Spleen (tissue), 11 donors: ENCODE data around the gene SCML2. TPM values are rescaled to one million over a fixed set of nuclear protein-coding genes. Genes with fewer than 3 reads are reported as not detected.

Experiments used
- DNase-seq: peaks from one replicate; pipeline ENCODE4 v3.0.0-alpha.2; 2020
- H3K27ac ChIP-seq, 8 donors: fragments of 200-600 bp; sonication (generic) in 7 of 8; 1 replicate in 4 of 8; 2 replicates in 4 of 8; pipeline versions ENCODE4 v1.5.0 to v1.8.0; 2016 to 2021; ENCODE audit warnings: inconsistent platforms in 4 of 8, mild to moderate bottlenecking in 4 of 8, moderate library complexity in 1 of 8
- H3K27me3 ChIP-seq, 7 donors: fragments of 200-600 bp; sonication (generic) in 6 of 7; replicated peaks in 1 of 7; 1 replicate in 4 of 7; 2 replicates in 3 of 7; pipeline versions ENCODE4 v1.5.0 to v1.8.0; 2016 to 2021; ENCODE audit warnings: inconsistent platforms in 3 of 7, mild to moderate bottlenecking in 1 of 7
- H3K36me3 ChIP-seq, 6 donors: fragments of 200-600 bp; sonication (generic) in 5 of 6; 1 replicate in 4 of 6; 2 replicates in 2 of 6; pipeline versions ENCODE4 v1.5.0 to v1.8.0; 2016 to 2021; ENCODE audit warnings: inconsistent platforms in 2 of 6
- H3K4me1 ChIP-seq, 6 donors: fragments of 200-600 bp; sonication (generic) in 5 of 6; 1 replicate in 3 of 6; 2 replicates in 3 of 6; pipeline versions ENCODE4 v1.5.0 to v1.8.0; 2016 to 2021; ENCODE audit warnings: inconsistent platforms in 3 of 6
- H3K4me3 ChIP-seq, 8 donors: fragments of 200-600 bp; sonication (generic) in 7 of 8; 1 replicate in 4 of 8; 2 replicates in 4 of 8; pipeline versions ENCODE4 v1.5.0 to v1.8.0; 2016 to 2021; ENCODE audit warnings: inconsistent platforms in 4 of 8, mild to moderate bottlenecking in 4 of 8, moderate library complexity in 2 of 8
- H3K9me3 ChIP-seq, 8 donors: fragments of 200-600 bp; sonication (generic) in 7 of 8; 1 replicate in 4 of 8; 2 replicates in 4 of 8; pipeline versions ENCODE4 v1.5.0 to v1.8.0; 2016 to 2021; ENCODE audit warnings: inconsistent platforms in 4 of 8
- POLR2A ChIP-seq, 3 donors: fragments of 450-650 bp; IDR thresholded peaks; one replicate each; pipeline ENCODE4 v1.5.1; 2017; ENCODE audit warnings: antibody characterized with exemption in 3 of 3, mild to moderate bottlenecking in 1 of 3
- POLR2AphosphoS5 ChIP-seq, 3 donors: sonication (generic); formaldehyde crosslinking; IDR thresholded peaks; one replicate each; pipeline ENCODE4 v1.5.1; 2017; ENCODE audit warnings: antibody characterized with exemption in 3 of 3
- WGBS, 5 donors: extraction: QIAGEN DNeasy Blood & Tissue Kit in 3 of 5; methylation state at CpG; one replicate each; pipeline versions ENCODE4 v1.1.5 to v1.1.7; 2013 to 2018; 5-methylcytosine and 5-hydroxymethylcytosine counted together
- intact Hi-C: fragments of 100-400 bp; cut with DNase I; formaldehyde crosslinking; loops from one replicate; pipeline ENCODE4 v1.15.0; 2023; ENCODE audit warnings: low total_unique reads
- polyA plus RNA-seq, 3 donors: library from polyadenylated mRNA; stranded (reverse); fragments of 200-250 nt; gene quantifications; one replicate each; pipeline ENCODE4 v1.2.1, GENCODE V29; 2013
- total RNA-seq, 7 donors: library from RNA; depleted of rRNA in 3 of 7; stranded (reverse); fragments of >200 nt in 3 of 7; fragmentation: NEBNext Ultra II Directional in 4 of 7; extraction: Animal tissue kit (Norgen Biotek cat#: 25700) in 4 of 7; gene quantifications; one replicate each; pipeline versions ENCODE4 v1.1.0 to v1.2.1, GENCODE V29; 2016 to 2021
- TF ChIP-seq, protein P1 (sequence below), 11 experiments: fragments of 200-600 bp in 7 of 11; fragments of 450-650 bp in 4 of 11; sonication (generic) in 4 of 11; IDR thresholded peaks in 8 of 11; conservative IDR thresholded peaks in 3 of 11; 1 replicate in 7 of 11; 2 replicates in 4 of 11; pipeline versions ENCODE4 v1.4.0 to v1.8.0; 2016 to 2021; ENCODE audit warnings: antibody characterized with exemption in 11 of 11, inconsistent platforms in 4 of 11, mild to moderate bottlenecking in 1 of 11
- donor health status: healthy with polysubstance abuse.
- donor health status: DM: no; HTN: no; CAD: no; lungs with moderate emphysema.
- donor health status: DM: no; HTN: no; CAD: no.
- donor health status: Bipolar disorder and iron deficiency.
- donor health status: healthy.
- donor health status: DM: no; HTN: no; CAD: no.
- donor health status: DM: yes; HTN: yes; CAD: no.

SCML2 gene
- total and polyA plus RNA-seq, 10 donors = 1.1 to 3.7 (median 1.7) TPM

- Histone ChIP-seq H3K27ac (no peak overlapping the region), H3K9me3 (no peaks in the 10 kb centered on the region), H3K4me3 (no peak overlapping the region), H3K36me3 (no peaks in the 10 kb centered on the region), H3K4me1 (no peaks in the 10 kb centered on the region), H3K27me3 (no peaks in the 10 kb centered on the region)
- WGBS, 5 donors = 73 to 96% (median 86%) methylated on average over 8 to 14 of the region's 14 CpGs
- TF ChIP-seq POLR2A (IDR thresholded peaks at IDR 0.05) = no peak
- TF ChIP-seq, protein P1, sequence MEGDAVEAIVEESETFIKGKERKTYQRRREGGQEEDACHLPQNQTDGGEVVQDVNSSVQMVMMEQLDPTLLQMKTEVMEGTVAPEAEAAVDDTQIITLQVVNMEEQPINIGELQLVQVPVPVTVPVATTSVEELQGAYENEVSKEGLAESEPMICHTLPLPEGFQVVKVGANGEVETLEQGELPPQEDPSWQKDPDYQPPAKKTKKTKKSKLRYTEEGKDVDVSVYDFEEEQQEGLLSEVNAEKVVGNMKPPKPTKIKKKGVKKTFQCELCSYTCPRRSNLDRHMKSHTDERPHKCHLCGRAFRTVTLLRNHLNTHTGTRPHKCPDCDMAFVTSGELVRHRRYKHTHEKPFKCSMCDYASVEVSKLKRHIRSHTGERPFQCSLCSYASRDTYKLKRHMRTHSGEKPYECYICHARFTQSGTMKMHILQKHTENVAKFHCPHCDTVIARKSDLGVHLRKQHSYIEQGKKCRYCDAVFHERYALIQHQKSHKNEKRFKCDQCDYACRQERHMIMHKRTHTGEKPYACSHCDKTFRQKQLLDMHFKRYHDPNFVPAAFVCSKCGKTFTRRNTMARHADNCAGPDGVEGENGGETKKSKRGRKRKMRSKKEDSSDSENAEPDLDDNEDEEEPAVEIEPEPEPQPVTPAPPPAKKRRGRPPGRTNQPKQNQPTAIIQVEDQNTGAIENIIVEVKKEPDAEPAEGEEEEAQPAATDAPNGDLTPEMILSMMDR (IDR thresholded peaks at IDR 0.05 in 8 of 11, conservative IDR thresholded peaks at IDR 0.05 in 3 of 11) = no peak
- no peak for TF ChIP-seq POLR2AphosphoS5 (IDR thresholded peaks at IDR 0.05)
- no peak for DNase-seq
- intact Hi-C loops = no loop called here
Observed at GRCh38 chrX:18228069-18228468, 126.4 kb downstream of the SCML2 start.

DNA sequence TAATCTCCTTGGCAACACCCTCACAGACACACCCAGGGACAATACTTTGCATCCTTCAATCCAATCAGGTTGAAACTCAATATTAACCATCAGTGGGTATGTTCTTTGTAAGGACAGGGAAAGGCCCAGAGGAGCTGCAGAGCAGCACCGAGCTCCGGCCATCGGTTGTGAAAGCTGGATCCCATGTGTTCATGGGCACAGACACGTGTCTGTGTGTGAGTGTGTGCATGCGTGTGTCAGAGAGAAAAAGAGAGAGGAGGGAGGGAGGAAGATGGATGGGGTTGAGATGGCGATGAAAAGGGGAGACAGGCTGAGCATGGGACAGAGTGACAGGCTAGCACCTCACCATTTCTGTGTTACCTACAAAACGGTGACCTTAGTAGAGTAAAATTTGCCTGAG, 127.0 kb downstream of the SCML2 start:
- no peak for DNase-seq
- TF ChIP-seq POLR2A (IDR thresholded peaks at IDR 0.05) = no peak
- TF ChIP-seq POLR2AphosphoS5 (IDR thresholded peaks at IDR 0.05) = no peak
- TF ChIP-seq, protein P1 (IDR thresholded peaks at IDR 0.05 in 8 of 11, conservative IDR thresholded peaks at IDR 0.05 in 3 of 11) = no peak
- Histone ChIP-seq H3K27me3 (no peaks in the 10 kb centered on the region), H3K4me1 (no peaks in the 10 kb centered on the region), H3K9me3 (no peaks in the 10 kb centered on the region), H3K27ac (no peak overlapping the region), H3K36me3 (no peaks in the 10 kb centered on the region), H3K4me3 (no peak overlapping the region)
- WGBS, 5 donors = 76 to 96% (median 87%) methylated on average over 7 of the region's 7 CpGs
- intact Hi-C loops = no loop called here

- no peak within 1 kb of the TSS for H3K4me3 ChIP-seq
- DNase-seq = no peak
- H3K27me3 ChIP-seq = no peaks in the 10 kb centered on the region
- H3K4me1 ChIP-seq = no peaks in the 10 kb centered on the region
- TF ChIP-seq POLR2A (IDR thresholded peaks at IDR 0.05) = no peak
- TF ChIP-seq, protein P1 (IDR thresholded peaks at IDR 0.05 in 8 of 11, conservative IDR thresholded peaks at IDR 0.05 in 3 of 11) = no peak
- no peak for TF ChIP-seq POLR2AphosphoS5 (IDR thresholded peaks at IDR 0.05)
- H3K27ac ChIP-seq = no peak within 1 kb of the TSS
- H3K9me3 ChIP-seq = peaks cover 0 to 26% (median 0%) of the 10 kb centered on the region in 8 donors
- intact Hi-C loops = no loop called here
- no peaks in the 10 kb centered on the region for H3K36me3 ChIP-seq
- WGBS, 5 donors = 93 to 98% (median 95%) methylated on average over 14 to 19 of the region's 19 CpGs
Observed at GRCh38 chrX:18220786-18221185, 133.7 kb downstream of the SCML2 start, which contains the start of gene BEND2. TSS of gene BEND2 (minus strand) at chrX:18220886. CDS start at chrX:18220750, 136 bp downstream.

DNA sequence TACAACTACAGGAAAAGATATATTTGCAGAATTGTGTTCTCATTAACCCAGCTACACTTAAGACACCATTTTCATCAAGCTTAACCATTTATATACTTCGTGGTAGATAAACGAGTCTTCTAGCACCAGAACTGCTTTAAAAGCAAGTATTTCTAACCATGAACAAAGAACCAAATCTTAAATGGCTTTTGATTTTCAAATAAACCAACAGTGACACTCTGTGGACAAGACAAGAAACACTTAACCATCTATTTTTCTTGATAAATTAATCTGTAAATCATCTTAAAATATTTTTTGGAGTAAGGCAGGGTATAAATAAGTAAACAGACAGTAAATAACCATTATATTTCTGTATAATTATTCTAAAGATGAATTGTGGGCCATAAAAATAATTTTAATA, 144.0 kb downstream of the SCML2 start:
- no peaks in the 10 kb centered on the region for H3K36me3 ChIP-seq
- H3K4me3 ChIP-seq = no peak overlapping the region
- 15 to 54% (median 44%) methylated on average over 2 of the region's 2 CpGs for WGBS, 5 donors
- H3K9me3 ChIP-seq = no peaks in the 10 kb centered on the region
- peaks cover 0 to 4% (median 0%) of the 10 kb centered on the region in 7 donors for H3K27me3 ChIP-seq
- intact Hi-C loops = no loop called here
- H3K27ac ChIP-seq = no peak overlapping the region
- TF ChIP-seq POLR2A (IDR thresholded peaks at IDR 0.05) = no peak
- no peak for TF ChIP-seq POLR2AphosphoS5 (IDR thresholded peaks at IDR 0.05)
- TF ChIP-seq, protein P1 (IDR thresholded peaks at IDR 0.05 in 8 of 11, conservative IDR thresholded peaks at IDR 0.05 in 3 of 11) = no peak
- no peak for DNase-seq
- H3K4me1 ChIP-seq = no peaks in the 10 kb centered on the region
